K562 (cell line): Measurements from ENCODE around the gene SIGLEC9. TPM values are rescaled to one million over a fixed set of nuclear protein-coding genes. Genes with fewer than 3 reads are reported as not detected.

Source experiments
- BMI1 ChIP-seq: fragments of 150-350 bp; IDR thresholded peaks from 2 replicates; pipeline ENCODE4 v1.6.1; 2014; ENCODE audit warnings: low read length
- CBFB ChIP-seq: sonication (generic); formaldehyde crosslinking; IDR thresholded peaks from 2 replicates; pipeline ENCODE4 v1.4.0; 2020; ENCODE audit warnings: mild to moderate bottlenecking, missing genetic modification reagents
- CBX3 ChIP-seq, 2 experiments: IDR thresholded peaks; 1 replicate in 1 of 2; 2 replicates in 1 of 2; pipeline ENCODE4 v1.6.1; 2012; ENCODE audit warnings: inconsistent platforms in 2 of 2, low read length in 2 of 2, borderline replicate concordance in 1 of 2, control low read depth in 1 of 2
- CTBP1 ChIP-seq: fragments of 450-650 bp; IDR thresholded peaks from 2 replicates; pipeline ENCODE4 v1.6.1; 2016; ENCODE audit warnings: borderline replicate concordance
- ETV1 ChIP-seq: fragments of 450-650 bp; conservative IDR thresholded peaks from 2 replicates; pipeline ENCODE4 v1.6.1; 2016; ENCODE audit warnings: missing genetic modification characterization, control low read depth, low read depth, missing compliant biosample characterization
- FOXA3 ChIP-seq, 2 experiments: fragments of 450-650 bp in 1 of 2; sonication (generic) in 1 of 2; formaldehyde crosslinking; IDR thresholded peaks in 1 of 2; conservative IDR thresholded peaks in 1 of 2; 2 replicates each; pipeline versions ENCODE4 v1.4.0 to v1.8.0; 2020 to 2022; ENCODE audit warnings: mild to moderate bottlenecking in 2 of 2, missing genetic modification reagents in 1 of 2
- MAZ ChIP-seq, 2 experiments: fragments of 450-650 bp in 1 of 2; sonication (generic) in 1 of 2; formaldehyde crosslinking; IDR thresholded peaks in 1 of 2; conservative IDR thresholded peaks in 1 of 2; 2 replicates each; pipeline versions ENCODE4 v1.4.0 to v1.5.0; 2020; ENCODE audit warnings: mild to moderate bottlenecking in 1 of 2, missing genetic modification reagents in 1 of 2
- MBD2 ChIP-seq: sonication (generic); IDR thresholded peaks from 2 replicates; pipeline ENCODE4 v1.6.1; 2016; ENCODE audit warnings: low read depth, borderline replicate concordance
- MIER1 ChIP-seq: fragments of 450-650 bp; IDR thresholded peaks from 2 replicates; pipeline ENCODE4 v1.6.1; 2016; ENCODE audit warnings: antibody characterized with exemption, mild to moderate bottlenecking, low read depth
- NCOA6 ChIP-seq: fragments of 450-650 bp; IDR thresholded peaks from 2 replicates; pipeline ENCODE4 v1.6.1; 2017; ENCODE audit warnings: mild to moderate bottlenecking
- PML ChIP-seq: IDR thresholded peaks from 2 replicates; pipeline ENCODE4 v1.6.1; 2012; ENCODE audit warnings: low read length, inconsistent platforms
- POLR2AphosphoS2 ChIP-seq: IDR thresholded peaks from 2 replicates; pipeline ENCODE4 v1.6.1; 2012; ENCODE audit warnings: low read length, improper control_type of control experiment
- RAD51 ChIP-seq: fragments of 450-650 bp; IDR thresholded peaks from 2 replicates; pipeline ENCODE4 v1.7.1; 2016; ENCODE audit warnings: low read depth, mild to moderate bottlenecking, borderline replicate concordance
- SMAD4 ChIP-seq: fragments of 250-450 bp; sonication (Bioruptor Pico); conservative IDR thresholded peaks from 2 replicates; pipeline ENCODE4 v1.8.0; 2021; ENCODE audit warnings: inconsistent platforms, mild to moderate bottlenecking, moderate library complexity
- SOX6 ChIP-seq: fragments of 450-650 bp; IDR thresholded peaks from 2 replicates; pipeline ENCODE4 v1.6.1; 2014; ENCODE audit warnings: mild to moderate bottlenecking
- ZC3H11A ChIP-seq: IDR thresholded peaks from 2 replicates; pipeline ENCODE4 v1.6.1; 2012; ENCODE audit warnings: low read depth, low read length, improper control_type of control experiment
- ZFPM2 ChIP-seq: fragments of 250-450 bp; sonication (Bioruptor Pico); IDR thresholded peaks from 2 replicates; pipeline ENCODE4 v1.5.1; 2022; ENCODE audit warnings: mild to moderate bottlenecking
- ZNF12 ChIP-seq: sonication (generic); formaldehyde crosslinking; IDR thresholded peaks from 2 replicates; pipeline ENCODE4 v1.4.0; 2020; ENCODE audit warnings: mild to moderate bottlenecking, missing genetic modification reagents
- ZNF212 ChIP-seq: fragments of 450-650 bp; formaldehyde crosslinking; IDR thresholded peaks from 2 replicates; pipeline ENCODE4 v1.4.0; 2020; ENCODE audit warnings: mild to moderate bottlenecking
- ZNF584 ChIP-seq: fragments of 200-800 bp; sonication (Bioruptor generic); IDR thresholded peaks from 2 replicates; pipeline ENCODE4 v1.6.1; 2016; ENCODE audit warnings: low read depth, mild to moderate bottlenecking, missing genetic modification characterization, missing compliant biosample characterization
- ZNF77 ChIP-seq: fragments of 250-450 bp; sonication (Bioruptor Pico); IDR thresholded peaks from 2 replicates; pipeline ENCODE4 v1.5.0; 2020
- ZNF785 ChIP-seq: fragments of 250-450 bp; sonication (Bioruptor Pico); IDR thresholded peaks from 2 replicates; pipeline ENCODE4 v1.4.0; 2020; ENCODE audit warnings: mild to moderate bottlenecking
- polyA plus RNA-seq, 8 experiments: library from polyadenylated mRNA; depleted of rRNA in 4 of 8; stranded (reverse) in 5 of 8; unstranded in 3 of 8; fragments of >200 nt; fragmentation: Nextera tagmentation in 2 of 8; fragmentation: Illumina TruSeq in 1 of 8; extraction: Ambion mirVana in 2 of 8; extraction: Trizol in 1 of 8; gene quantifications; 2 replicates each; pipeline versions ENCODE4 v1.2.1 to v1.2.3, GENCODE V29; 2011 to 2014; ENCODE audit warnings: inconsistent platforms in 1 of 8, missing spikeins in 1 of 8
- total RNA-seq, 7 experiments: library from RNA; depleted of rRNA in 6 of 7; stranded (reverse); fragments of >200 nt in 6 of 7; fragmentation: Illumina TruSeq in 2 of 7; extraction: Trizol in 2 of 7; gene quantifications; 2 replicates each; pipeline versions ENCODE4 v1.2.1 to v1.2.3, GENCODE V29; 2011 to 2021; ENCODE audit warnings: low replicate concordance in 1 of 7
- TF ChIP-seq, protein P1 (sequence below): fragments of 250-450 bp; sonication (Bioruptor Pico); IDR thresholded peaks from 2 replicates; pipeline ENCODE4 v1.8.0; 2022; ENCODE audit warnings: moderate library complexity, mild to moderate bottlenecking, inconsistent platforms
- TF ChIP-seq, protein P2 (sequence below): fragments of 250-450 bp; sonication (Bioruptor Pico); IDR thresholded peaks from 2 replicates; pipeline ENCODE4 v1.5.0; 2021
- TF ChIP-seq, protein P3 (sequence below): fragments of 450-650 bp; formaldehyde crosslinking; IDR thresholded peaks from 2 replicates; pipeline ENCODE4 v1.4.0; 2020; ENCODE audit warnings: mild to moderate bottlenecking, mixed read lengths

SIGLEC9 gene
- total and polyA plus RNA-seq, 9 of the 15 experiments (the other 6 are each of a cell fraction or from before 2014, with no cell fraction given): 0.09 to 0.34 (median 0.22) TPM; not detected in 4

DNA sequence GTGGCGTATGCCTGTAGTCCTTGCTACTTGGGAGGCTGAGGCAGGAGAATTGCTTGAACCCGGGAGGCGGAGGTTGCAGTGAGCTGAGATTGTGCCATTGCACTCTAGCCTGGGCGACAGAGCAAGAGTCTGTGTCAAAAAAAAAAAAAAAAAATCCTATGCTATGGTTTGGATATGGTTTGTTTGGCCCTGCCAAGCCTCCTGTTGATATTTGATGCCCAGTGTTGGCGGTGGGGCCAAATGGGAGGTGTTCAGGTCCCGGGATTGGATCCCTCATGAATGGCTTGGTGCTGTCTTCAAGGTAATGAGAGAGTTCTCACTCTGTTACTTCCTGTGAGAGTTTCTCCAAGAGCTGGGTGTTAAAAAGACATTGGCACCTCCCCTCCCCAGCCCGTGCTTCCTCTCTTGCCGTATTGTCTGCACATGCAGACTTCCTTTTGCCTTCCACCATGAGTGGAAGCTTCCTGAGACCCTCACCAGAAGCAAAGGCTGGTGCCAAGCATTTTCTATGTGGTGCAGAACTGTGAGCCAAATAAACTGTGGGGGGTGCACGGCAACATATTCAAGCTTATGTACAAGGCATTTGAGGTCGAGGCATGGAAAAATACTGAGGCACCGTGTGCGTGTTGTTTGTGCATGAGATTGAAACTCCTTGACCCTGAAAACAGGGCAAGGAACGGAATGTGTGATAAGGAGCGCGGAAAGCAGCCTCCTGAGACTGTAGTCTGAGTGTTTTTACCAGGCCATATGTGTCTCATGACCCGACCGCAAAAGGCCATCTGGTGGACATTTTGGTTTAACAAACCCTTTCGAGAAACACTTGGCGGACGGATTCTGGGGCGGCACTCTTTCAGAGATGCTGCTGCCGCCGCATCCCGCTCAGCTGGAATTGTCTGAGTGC is 7.3 kb downstream of the SIGLEC9 start (continued):
- TF ChIP-seq MBD2: no peak
- TF ChIP-seq ZFPM2 (CRISPR knock-in tag): no peak
- TF ChIP-seq FOXA3 (CRISPR knock-in tag; conservative IDR thresholded peaks at IDR 0.05 in 1 of 2, IDR thresholded peaks at IDR 0.05 in 1 of 2): no peak; a peak in 1 of 4 replicates
- no peak for TF ChIP-seq BMI1
- no peak for TF ChIP-seq CBX3 (IDR thresholded peaks at IDR 0.05; ENCODE audit: borderline replicate concordance in 1 of 2, low read length in 2 of 2)
- TF ChIP-seq ZNF584 (CRISPR knock-in tag): 0 out of 2 replicates have a peak, but pooled peaks have one; percentile 55
- no peak for TF ChIP-seq PML
- TF ChIP-seq MIER1: no peak
- TF ChIP-seq, protein P1, sequence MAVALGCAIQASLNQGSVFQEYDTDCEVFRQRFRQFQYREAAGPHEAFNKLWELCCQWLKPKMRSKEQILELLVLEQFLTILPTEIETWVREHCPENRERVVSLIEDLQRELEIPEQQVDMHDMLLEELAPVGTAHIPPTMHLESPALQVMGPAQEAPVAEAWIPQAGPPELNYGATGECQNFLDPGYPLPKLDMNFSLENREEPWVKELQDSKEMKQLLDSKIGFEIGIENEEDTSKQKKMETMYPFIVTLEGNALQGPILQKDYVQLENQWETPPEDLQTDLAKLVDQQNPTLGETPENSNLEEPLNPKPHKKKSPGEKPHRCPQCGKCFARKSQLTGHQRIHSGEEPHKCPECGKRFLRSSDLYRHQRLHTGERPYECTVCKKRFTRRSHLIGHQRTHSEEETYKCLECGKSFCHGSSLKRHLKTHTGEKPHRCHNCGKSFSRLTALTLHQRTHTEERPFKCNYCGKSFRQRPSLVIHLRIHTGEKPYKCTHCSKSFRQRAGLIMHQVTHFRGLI: 0 out of 2 replicates have a peak, but pooled peaks have one; percentile 3
- peak; percentile 83 for TF ChIP-seq CBFB (CRISPR knock-in tag)
- TF ChIP-seq, protein P2, sequence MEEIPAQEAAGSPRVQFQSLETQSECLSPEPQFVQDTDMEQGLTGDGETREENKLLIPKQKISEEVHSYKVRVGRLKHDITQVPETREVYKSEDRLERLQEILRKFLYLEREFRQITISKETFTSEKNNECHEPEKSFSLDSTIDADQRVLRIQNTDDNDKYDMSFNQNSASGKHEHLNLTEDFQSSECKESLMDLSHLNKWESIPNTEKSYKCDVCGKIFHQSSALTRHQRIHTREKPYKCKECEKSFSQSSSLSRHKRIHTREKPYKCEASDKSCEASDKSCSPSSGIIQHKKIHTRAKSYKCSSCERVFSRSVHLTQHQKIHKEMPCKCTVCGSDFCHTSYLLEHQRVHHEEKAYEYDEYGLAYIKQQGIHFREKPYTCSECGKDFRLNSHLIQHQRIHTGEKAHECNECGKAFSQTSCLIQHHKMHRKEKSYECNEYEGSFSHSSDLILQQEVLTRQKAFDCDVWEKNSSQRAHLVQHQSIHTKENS (CRISPR knock-in tag): no peak
- no peak for TF ChIP-seq NCOA6
- peak; percentile 49 to 58; a peak in 2 of 4 replicates for TF ChIP-seq MAZ (CRISPR knock-in tag; conservative IDR thresholded peaks at IDR 0.05 in 1 of 2, IDR thresholded peaks at IDR 0.05 in 1 of 2)
- TF ChIP-seq ZNF785 (CRISPR knock-in tag): no peak
- TF ChIP-seq ZNF212 (CRISPR knock-in tag): no peak
- TF ChIP-seq, protein P3, sequence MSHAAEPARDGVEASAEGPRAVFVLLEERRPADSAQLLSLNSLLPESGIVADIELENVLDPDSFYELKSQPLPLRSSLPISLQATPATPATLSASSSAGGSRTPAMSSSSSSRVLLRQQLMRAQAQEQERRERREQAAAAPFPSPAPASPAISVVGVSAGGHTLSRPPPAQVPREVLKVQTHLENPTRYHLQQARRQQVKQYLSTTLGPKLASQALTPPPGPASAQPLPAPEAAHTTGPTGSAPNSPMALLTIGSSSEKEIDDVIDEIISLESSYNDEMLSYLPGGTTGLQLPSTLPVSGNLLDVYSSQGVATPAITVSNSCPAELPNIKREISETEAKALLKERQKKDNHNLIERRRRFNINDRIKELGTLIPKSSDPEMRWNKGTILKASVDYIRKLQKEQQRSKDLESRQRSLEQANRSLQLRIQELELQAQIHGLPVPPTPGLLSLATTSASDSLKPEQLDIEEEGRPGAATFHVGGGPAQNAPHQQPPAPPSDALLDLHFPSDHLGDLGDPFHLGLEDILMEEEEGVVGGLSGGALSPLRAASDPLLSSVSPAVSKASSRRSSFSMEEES: peak; percentile 24; the same call in 1 of the 2 replicates
- TF ChIP-seq ZNF77 (CRISPR knock-in tag): no peak
- peak; percentile 90 for TF ChIP-seq CTBP1
- no peak for TF ChIP-seq POLR2AphosphoS2
- no peak for TF ChIP-seq ZC3H11A
- TF ChIP-seq SOX6: peak; percentile 71; the same call in 1 of the 2 replicates
- no peak for TF ChIP-seq ZNF12 (CRISPR knock-in tag)
- TF ChIP-seq ETV1 (tag): peak; percentile 42; the same call in 1 of the 2 replicates
- TF ChIP-seq RAD51: no peak
- peak; percentile 76 for TF ChIP-seq SMAD4 (CRISPR knock-in tag)
